ENCODE data around the gene CMTM7. TPM values are rescaled to one million over a fixed set of nuclear protein-coding genes. Genes with fewer than 3 reads are reported as not detected.
"Not testable (repeated sequence)": the region's sequence is repeated elsewhere in the genome, so short reads cannot be mapped to it uniquely, and the experiment has no call there.

The CMTM7 gene
- total RNA-seq, 2 donors from 2014 or later = 26.9 to 51.1 TPM

DNA sequence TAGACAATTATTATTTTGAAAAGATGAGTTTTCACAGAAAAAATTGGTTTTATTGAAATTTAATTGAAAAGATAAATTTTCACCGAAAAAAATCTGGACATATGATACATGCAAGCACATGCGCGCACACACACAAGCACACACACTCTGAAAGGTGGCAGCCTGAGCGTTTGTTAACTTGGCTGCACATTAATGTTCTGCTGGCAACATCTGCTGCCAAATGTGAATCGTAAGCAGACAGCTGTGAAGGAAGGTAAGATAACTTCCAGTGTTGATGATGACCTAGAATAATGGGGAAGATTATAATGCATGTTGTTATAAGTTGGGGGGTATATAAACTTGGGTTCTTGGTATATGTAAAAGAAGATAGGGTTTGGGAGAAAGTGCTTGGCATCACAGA lies 18.4 kb upstream of the CMTM7 start:
- Mint-ChIP-seq H3K27me3 (no peaks in the 10 kb centered on the region), H3K36me3 (ENCODE audit: low read depth) (no peaks in the 10 kb centered on the region), H3K4me1 (no peaks in the 10 kb centered on the region), H3K9me3 (no peaks in the 10 kb centered on the region), H3K4me3 (no peak overlapping the region), H3K27ac (peak overlapping the region; percentile 41)
- ATAC-seq (replicated peaks) = no peak

DNA sequence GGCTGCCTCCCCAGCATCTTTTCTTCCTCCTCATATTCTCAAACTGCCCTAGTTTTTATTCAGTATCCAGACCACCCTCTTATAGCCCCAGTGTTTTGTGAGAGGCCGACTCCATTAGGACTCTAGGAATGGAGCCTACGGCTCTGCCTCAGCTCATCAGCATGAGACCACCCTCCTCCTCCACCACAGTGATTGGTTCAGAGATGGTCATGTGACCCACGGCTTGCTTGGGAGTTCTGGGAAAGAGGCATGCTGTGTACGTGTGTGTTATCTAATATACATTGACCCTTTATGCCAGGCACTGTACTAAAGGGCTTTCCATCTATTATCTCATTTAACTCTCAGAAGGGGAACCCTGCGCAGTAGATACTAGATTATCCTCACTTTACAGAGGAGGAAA lies 17.8 kb upstream of the CMTM7 start:
- Mint-ChIP-seq H3K27ac (no peak overlapping the region), H3K4me1 (no peaks in the 10 kb centered on the region), H3K9me3 (no peaks in the 10 kb centered on the region), H3K4me3 (no peak overlapping the region), H3K36me3 (ENCODE audit: low read depth) (no peaks in the 10 kb centered on the region), H3K27me3 (no peaks in the 10 kb centered on the region)
- ATAC-seq (replicated peaks) = no peak

DNA sequence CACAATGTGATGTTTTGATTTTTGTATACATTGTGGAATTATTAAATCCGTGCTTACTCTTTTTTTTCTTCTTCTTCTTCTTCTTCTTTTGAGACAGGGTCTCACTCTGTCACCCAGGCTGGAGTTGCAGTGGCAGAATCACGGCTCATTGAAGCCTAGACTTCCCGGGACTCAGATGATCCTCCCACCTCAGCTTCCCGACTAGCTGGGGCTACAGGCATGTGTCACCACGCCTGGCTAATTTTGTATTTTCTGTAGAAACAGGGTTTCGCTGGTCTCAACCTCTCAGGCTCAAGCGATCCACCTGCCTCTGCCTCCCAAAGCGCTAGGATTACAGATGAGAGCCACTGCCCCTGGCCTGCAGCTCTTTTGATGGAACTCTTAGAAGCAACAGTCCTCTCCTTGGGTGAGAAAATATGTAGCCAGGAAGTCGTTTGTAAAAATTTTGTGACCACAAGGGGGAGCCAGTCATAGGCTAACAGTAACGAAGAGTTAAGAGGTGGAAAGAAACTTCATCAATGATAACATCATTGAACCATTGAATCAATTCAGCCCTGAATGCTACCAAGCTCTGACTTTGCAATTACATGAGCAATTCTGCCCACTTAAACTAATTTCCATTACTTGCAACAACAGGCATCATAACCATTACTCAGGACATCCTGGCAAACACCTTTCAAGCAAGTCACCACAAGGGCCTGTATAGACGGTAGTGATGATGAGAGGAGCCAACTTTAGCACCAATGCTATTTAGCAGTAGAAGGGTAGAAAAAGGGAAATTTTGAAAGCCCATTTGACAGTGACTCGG lies 16.7 kb upstream of the CMTM7 start:
- Mint-ChIP-seq H3K4me3 (no peak overlapping the region), H3K36me3 (ENCODE audit: low read depth) (no peaks in the 10 kb centered on the region), H3K4me1 (no peaks in the 10 kb centered on the region), H3K9me3 (no peaks in the 10 kb centered on the region), H3K27me3 (no peaks in the 10 kb centered on the region), H3K27ac (peak overlapping the region; percentile 65)
- ATAC-seq (replicated peaks) = peak; percentile 75

DNA sequence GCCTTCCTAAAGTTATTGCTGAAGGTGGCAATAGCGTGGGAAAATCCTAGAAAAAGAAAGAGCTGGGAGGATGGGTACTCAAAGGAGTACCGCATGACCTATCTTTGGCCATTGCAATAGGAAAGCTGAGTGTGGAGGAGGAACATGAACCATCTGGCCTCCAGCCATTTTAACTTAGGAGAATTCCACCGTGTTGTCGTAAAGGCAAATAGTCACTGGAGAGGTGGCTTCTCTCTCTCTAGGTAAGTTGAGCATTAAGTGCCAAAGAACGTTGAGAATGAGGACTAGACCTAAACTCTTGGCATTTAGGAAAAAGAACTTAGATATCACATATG lies 16.1 kb upstream of the CMTM7 start:
- no peaks in the 10 kb centered on the region for H3K36me3 Mint-ChIP-seq (ENCODE audit: low read depth)
- no peak for ATAC-seq (replicated peaks)
- peak overlapping the region; percentile 65 for H3K27ac Mint-ChIP-seq
- H3K4me3 Mint-ChIP-seq = no peak overlapping the region
- no peaks in the 10 kb centered on the region for H3K4me1 Mint-ChIP-seq
- H3K9me3 Mint-ChIP-seq = no peaks in the 10 kb centered on the region
- H3K27me3 Mint-ChIP-seq = no peaks in the 10 kb centered on the region

DNA sequence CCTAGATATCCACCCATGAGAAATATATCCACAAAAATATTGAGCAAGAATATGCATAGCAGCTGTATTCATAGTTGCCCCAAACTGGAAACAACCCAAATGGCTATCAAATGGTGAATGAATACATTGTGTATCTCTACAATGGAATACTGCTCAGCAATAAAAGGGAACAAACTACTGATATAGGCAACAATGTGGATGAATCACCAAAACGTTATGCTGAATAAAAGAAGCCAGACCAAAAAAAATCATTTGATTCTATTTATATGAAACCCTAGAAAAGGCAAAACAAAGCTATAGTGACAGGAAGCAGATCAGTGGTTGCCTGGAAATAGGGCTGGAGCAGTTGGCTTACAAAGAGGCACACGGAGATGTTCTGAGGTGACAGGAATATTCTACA lies 15.5 kb upstream of the CMTM7 start:
- Mint-ChIP-seq H3K27ac (no peak overlapping the region), H3K4me1 (no peaks in the 10 kb centered on the region), H3K36me3 (ENCODE audit: low read depth) (no peaks in the 10 kb centered on the region), H3K9me3 (no peaks in the 10 kb centered on the region), H3K27me3 (no peaks in the 10 kb centered on the region), H3K4me3 (no peak overlapping the region)
- no peak for ATAC-seq (replicated peaks)

DNA sequence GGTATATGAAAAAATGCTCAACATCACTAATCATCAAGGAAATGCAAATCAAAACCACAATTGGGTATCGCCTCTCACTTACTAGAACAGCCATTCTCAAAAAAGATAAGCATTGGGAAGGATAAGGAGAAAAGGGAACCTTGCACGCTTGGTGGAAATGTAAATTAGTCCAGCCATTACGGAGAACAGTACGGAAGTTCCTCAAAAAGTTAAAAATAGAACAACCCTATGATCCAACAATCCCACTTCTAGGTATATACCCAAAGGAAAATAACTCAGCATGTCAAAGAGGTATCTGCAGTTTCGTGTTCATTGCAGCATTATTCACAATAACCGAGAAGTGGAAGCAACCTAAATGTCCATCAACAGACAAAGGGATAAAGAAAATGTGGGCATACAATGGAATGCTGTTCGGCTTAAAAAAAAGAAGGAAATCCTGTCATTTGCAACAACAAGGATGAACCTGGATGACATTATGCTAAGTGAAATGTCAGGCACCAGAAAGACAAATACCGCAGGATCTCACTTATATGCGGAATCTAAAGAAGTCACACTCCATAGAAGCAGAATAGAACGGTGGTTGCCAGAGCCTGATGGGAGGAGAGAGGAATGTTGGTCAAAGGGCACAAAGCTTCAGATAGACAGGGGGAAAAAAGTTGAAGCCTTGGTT lies 11.7 kb upstream of the CMTM7 start:
- H3K27me3 Mint-ChIP-seq = no peaks in the 10 kb centered on the region
- no peak for ATAC-seq (replicated peaks)
- H3K27ac Mint-ChIP-seq = no peak overlapping the region
- H3K4me3 Mint-ChIP-seq = no peak overlapping the region
- no peaks in the 10 kb centered on the region for H3K36me3 Mint-ChIP-seq (ENCODE audit: low read depth)
- no peaks in the 10 kb centered on the region for H3K9me3 Mint-ChIP-seq
- no peaks in the 10 kb centered on the region for H3K4me1 Mint-ChIP-seq

DNA sequence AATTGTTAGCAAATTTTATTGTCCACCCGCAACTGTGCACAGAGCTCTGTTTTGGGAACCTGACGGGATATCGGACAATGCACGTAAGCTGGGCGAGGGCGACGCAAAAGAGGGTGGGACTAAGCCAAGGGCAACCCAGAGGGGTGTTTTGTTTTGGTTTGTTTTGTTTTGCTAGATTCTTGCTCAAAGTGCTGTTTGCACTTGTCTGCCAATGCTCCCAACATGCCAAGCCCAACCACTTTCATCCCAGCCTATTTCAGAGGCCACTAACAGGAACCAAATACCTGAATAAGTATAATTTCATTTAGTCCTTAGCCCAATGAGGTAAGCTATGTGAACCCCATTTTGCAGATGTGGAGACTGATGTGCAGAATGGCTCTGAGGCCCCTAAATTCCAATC lies 9.7 kb upstream of the CMTM7 start:
- no peaks in the 10 kb centered on the region for H3K36me3 Mint-ChIP-seq (ENCODE audit: low read depth)
- H3K27ac Mint-ChIP-seq = no peak overlapping the region
- no peaks in the 10 kb centered on the region for H3K4me1 Mint-ChIP-seq

DNA sequence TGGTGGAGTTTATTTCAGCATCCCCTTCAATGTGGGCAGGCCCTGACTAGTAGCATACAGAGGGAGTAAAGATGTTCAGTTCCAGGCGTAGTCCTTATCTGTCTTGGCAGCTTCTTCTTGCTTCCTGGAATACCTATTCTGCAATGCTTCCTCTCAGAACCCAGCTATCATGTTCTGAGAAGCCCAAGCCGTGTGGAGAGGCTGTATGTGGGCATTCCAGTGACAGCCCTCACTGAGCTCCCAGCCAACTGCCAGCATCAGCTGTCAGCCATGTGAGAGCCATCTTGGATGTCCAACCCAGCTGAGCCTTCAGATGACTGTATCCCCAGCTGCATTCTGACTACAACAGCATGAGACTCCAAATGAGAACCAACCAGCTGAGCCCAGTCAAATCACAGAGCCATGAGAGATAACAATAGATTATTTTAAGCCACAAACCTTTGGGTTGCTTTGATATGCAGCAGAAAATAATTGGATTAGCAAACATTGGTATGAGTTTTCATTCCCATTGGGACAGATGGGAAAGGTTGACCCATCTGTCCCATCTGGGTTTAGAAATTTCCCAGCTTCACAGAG lies 8.4 kb upstream of the CMTM7 start:
- Mint-ChIP-seq H3K36me3 (ENCODE audit: low read depth) (no peaks in the 10 kb centered on the region), H3K27me3 (no peaks in the 10 kb centered on the region), H3K27ac (no peak overlapping the region), H3K4me3 (no peak overlapping the region), H3K9me3 (no peaks in the 10 kb centered on the region), H3K4me1 (no peaks in the 10 kb centered on the region)
- ATAC-seq (replicated peaks) = no peak

More for the DNA sequence above, 9.7 kb upstream of the CMTM7 start:
- Mint-ChIP-seq H3K4me3 (no peak overlapping the region), H3K9me3 (no peaks in the 10 kb centered on the region), H3K27me3 (no peaks in the 10 kb centered on the region)
- no peak for ATAC-seq (replicated peaks)

DNA sequence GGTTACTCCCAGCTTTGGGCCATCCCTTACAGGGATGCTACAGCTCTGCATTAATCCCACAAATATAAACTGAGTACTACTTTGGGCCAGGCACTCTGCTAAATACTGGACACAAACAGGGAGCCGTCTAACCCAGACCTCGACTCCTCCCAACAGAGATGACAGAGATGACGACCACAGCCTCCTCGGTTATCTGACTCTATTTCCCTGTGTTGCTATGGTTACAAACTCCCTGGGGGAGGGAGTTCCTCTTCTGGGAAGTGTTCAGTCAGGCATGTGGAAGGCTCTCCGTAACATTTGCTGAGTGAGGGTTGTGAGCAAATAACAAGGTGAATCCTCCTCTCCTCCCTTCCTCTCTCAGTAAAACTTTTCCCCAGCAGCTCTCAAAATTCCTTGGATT lies 6.7 kb upstream of the CMTM7 start:
- no peak for ATAC-seq (replicated peaks)
- no peaks in the 10 kb centered on the region for H3K36me3 Mint-ChIP-seq (ENCODE audit: low read depth)
- H3K9me3 Mint-ChIP-seq = no peaks in the 10 kb centered on the region
- no peak overlapping the region for H3K4me3 Mint-ChIP-seq
- no peaks in the 10 kb centered on the region for H3K4me1 Mint-ChIP-seq
- H3K27me3 Mint-ChIP-seq = no peaks in the 10 kb centered on the region
- no peak overlapping the region for H3K27ac Mint-ChIP-seq

DNA sequence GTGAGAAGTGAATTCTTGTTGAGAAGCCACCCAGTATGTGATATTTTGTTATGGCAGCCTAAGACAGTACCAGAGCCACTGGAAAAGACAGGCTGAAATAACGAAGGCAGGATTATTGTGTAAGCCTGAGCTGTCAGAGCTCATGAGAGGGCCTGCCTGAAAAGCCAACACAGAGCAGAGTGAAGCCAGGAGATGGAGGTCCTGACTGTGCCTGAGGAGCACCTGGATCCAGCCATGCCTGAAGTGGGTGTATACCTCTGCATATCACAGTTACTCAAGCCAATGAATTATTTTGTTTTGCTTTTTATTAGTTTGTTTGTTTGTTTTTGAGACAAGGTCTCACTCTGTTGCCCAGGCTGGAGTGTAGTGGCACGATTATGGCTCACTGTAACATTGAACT lies 4.1 kb upstream of the CMTM7 start:
- no peak for ATAC-seq (replicated peaks)
- Mint-ChIP-seq H3K4me1 (peaks cover 9% of the 10 kb centered on the region), H3K4me3 (no peak overlapping the region), H3K36me3 (ENCODE audit: low read depth) (peaks cover 12% of the 10 kb centered on the region), H3K27ac (no peak overlapping the region), H3K9me3 (no peaks in the 10 kb centered on the region), H3K27me3 (no peaks in the 10 kb centered on the region)

DNA sequence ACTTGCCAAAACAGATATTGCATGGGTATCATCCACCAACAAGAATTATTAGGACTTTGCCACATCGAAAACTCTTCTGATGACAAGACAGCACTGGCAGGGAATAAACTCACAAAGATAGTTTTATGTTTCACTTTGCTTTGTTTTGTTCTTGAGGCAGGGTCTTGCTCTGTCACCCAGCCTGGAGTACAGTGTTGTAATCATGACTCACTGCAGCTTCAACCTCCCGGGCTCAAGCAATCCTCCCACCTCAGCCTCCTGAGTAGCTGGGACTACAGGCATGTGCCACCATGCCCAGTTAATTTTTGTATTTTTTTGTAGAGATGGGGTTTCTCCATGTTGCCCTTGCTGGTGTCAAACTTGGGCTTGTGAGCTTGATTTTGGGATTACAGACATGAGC lies 2.1 kb upstream of the CMTM7 start:
- H3K9me3 Mint-ChIP-seq; H3K27me3 Mint-ChIP-seq; H3K27ac Mint-ChIP-seq; ATAC-seq (replicated peaks): not testable (repeated sequence)
- peaks cover 23% of the 10 kb centered on the region for H3K4me1 Mint-ChIP-seq
- peaks cover 19% of the 10 kb centered on the region for H3K36me3 Mint-ChIP-seq (ENCODE audit: low read depth)
- H3K4me3 Mint-ChIP-seq = peak overlapping the region; percentile 12

DNA sequence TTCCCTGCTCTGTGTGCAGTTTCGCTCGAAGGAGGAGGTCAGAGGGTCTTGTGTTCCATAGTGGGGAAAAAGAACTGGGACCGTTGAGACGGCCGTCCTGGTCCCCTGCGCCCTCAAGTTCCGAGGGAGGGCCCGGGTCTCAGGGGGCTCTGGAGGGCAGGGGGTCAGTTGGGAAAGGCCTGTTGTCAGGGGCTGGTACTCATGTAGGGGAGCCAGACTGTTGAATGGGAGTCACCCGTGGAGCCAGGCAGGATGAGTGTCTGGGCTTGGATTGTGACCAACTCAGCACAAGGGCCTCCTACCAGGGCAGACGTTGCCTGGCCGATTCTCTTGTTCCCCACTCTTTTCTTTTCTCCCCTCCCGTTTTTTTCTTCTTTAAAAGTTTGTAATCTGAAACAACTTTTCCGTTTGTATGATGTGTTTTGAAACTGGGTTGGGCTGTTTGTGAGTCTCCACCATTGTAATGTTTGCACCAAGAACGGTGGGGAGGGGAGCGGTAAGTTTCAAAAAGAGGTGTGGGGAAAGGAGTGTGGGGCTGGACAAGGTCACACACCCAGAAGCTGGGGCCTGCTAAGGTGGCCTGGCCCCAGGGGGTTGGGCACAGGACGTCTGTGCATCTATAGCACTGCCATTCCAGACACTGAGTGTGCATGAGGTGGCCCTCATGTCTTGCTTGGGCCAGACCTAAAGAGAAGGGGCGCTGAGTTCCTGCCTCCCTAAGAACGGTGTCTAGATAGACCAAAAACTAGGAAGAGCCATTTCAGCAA lies 1.1 kb downstream of the CMTM7 start:
- Mint-ChIP-seq H3K27me3 (no peaks in the 10 kb centered on the region), H3K9me3 (no peaks in the 10 kb centered on the region), H3K4me3 (peak overlapping the region; percentile 94), H3K27ac (peak overlapping the region; percentile 94), H3K4me1 (peaks cover 39% of the 10 kb centered on the region), H3K36me3 (ENCODE audit: low read depth) (peaks cover 26% of the 10 kb centered on the region)
- ATAC-seq (replicated peaks) = peak; percentile 54

DNA sequence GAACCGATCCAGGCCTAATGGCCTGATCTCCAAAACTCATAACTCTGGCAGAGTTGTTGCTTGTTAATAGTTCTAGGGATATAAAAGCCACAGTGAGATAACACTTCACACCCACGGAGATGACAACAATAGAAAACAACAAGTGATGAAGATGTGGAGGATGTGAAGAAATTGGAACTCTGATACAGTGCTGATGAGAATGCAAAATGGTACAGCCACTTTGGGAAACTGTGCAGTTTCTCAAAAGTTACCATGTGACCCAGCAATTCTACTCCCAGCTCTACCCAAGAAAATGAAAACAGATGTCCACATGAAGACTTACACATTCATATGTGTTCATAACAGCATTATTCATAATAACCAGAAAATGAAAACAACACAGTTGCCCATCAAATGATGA lies 3.8 kb downstream of the CMTM7 start:
- Mint-ChIP-seq H3K36me3 (ENCODE audit: low read depth) (peaks cover 26% of the 10 kb centered on the region), H3K27ac (peak overlapping the region; percentile 80), H3K27me3 (no peaks in the 10 kb centered on the region), H3K4me1 (peaks cover 56% of the 10 kb centered on the region), H3K9me3 (no peaks in the 10 kb centered on the region), H3K4me3 (peak overlapping the region; percentile 94)
- ATAC-seq (replicated peaks) = peak; percentile 42

DNA sequence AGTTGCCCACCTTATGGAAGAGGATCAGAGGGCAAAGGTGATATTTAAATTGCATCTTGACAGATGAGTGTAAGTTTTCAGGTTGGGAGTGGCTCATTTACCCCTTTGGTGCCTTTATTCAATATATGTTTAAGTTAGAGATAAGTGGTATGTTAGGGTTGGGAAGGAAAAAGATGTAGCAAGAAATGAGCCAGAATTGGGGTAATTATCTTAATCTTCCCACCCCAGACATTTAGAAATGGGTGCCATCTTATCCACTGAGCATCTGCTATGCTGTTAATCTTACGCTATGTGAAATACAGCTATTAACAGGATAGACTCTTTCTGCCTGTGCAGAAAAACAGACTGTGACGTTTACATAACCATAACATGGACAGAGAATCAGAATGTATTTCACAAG lies 6.3 kb downstream of the CMTM7 start:
- no peaks in the 10 kb centered on the region for H3K27me3 Mint-ChIP-seq
- peak overlapping the region; percentile 92 for H3K27ac Mint-ChIP-seq

More for the DNA sequence above, 6.3 kb downstream of the CMTM7 start:
- Mint-ChIP-seq H3K36me3 (ENCODE audit: low read depth) (peaks cover 9% of the 10 kb centered on the region), H3K9me3 (no peaks in the 10 kb centered on the region), H3K4me3 (peak overlapping the region; percentile 35), H3K4me1 (peaks cover 49% of the 10 kb centered on the region)
- ATAC-seq (replicated peaks) = no peak
